GM18526 (cell line): ENCODE measurements around the gene NUAK1.

Experiments
- POLR2A ChIP-seq: IDR thresholded peaks from 3 replicates; pipeline ENCODE4 v1.6.1; 2011; ENCODE audit not compliant: insufficient read length; ENCODE audit errors: extremely low read depth

The NUAK1 gene

DNA sequence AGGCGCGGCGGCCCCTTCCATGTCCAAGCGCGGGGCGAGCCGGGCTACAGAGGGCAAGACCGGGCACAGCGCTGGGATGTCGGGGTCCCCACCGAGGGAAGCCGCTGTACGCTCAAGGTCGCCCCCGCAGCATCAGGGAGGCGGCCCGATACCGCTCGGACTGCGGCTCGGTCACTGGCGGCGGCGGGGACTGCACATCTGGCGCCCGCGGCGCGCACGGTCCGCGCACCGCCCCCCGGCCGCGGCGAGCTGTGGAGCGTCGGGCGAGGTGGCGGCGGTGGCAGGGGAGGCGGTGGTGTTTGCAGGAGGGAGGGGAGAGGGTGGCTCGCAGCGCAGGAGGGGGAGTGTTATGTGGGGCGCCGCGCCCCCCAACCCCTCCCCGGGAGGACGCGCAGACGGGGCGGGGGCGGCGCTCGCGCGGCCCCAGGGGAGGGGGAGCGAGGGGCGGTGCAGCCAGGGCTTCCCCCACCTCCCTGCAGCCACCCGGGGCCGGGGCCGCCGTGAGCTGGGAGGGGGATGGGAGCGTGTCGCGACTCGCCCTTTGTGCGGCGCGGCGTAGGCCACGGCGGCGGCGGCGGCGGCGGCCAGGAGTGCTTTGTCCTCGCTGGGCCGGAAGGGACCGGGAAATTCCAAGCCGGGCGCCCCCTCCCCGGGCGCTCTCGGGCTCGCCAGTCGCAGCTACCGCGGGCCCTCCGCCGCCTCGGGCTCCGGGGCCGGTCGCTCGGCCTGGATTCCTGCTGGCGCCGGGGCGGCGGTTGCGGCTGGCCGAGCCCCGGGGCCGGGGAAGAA is at the start of gene NUAK1:
TSS of gene NUAK1 (minus strand) at position 322 of the 789 bp plus-strand sequence. CDS start at position 21, 301 bp downstream.
- TF ChIP-seq POLR2A = no peak

DNA sequence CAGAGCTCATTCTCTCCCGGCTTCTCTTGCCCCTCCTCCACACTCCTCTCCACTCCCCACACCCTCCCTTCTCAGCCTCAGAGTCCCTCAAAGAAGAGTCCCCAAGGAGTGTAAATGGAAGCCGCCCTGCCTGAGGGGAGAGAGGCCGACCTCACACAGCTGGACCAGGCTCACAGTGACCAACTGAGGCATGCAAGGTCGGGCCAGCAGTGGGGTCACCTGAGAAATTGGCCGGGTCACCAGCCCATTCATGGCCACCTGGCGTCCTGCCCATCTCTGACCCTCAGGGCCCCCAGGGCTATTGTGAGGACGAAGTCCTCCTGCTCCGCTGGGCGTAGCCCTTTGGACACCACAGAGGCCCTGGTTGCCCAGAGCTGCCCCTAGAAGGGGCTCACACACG is 49.5 kb upstream of the NUAK1 start:
- no peak for TF ChIP-seq POLR2A

DNA sequence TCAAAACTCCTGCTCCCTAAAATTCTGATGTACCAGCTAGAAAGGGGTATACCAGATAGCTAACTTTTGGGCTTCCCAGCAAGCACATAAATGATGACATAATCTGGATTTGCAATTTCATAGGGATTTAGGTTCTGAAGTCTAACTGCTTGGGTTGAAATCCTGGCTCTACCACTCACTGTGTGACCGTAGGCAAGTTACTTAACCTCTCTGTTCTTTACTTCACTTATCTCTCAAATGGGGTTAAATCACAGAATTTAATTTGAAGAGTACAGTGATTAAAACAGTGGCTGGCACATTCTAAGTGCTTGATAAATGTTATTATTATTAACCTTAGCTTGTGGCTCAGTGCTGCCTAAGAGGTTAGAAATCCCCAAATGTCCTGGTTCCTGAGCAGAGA is 49.1 kb upstream of the NUAK1 start:
- no peak for TF ChIP-seq POLR2A

DNA sequence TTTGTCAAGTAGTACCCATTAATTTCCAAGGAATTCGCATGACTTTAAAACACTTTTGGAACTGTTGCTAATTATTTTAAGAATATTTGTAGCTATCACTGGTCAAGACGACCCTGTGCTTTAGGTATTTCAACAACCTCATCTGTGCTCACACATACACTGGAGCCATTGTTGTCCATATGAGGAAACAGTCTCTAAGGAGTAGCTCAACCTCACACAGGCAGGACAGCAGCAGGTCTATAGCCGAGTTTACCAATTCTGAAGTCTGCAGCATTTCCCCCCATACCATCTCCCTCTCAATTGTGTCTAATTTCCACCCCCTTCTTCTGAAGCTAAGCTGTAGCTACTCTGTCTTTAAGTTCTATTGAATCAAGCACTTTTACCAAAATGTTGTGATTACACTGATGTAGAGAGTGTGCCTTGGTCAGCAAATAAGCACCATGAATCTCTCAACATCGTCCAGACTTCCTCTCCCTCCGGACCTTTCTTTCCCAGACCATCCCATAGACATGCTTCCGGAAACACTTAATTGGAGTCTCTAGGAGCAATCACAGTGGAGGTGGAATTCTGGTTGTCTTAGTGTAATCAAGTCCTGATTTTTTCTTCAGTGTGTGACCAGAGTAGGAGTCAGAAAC is 48.5 kb upstream of the NUAK1 start:
- no peak for TF ChIP-seq POLR2A

DNA sequence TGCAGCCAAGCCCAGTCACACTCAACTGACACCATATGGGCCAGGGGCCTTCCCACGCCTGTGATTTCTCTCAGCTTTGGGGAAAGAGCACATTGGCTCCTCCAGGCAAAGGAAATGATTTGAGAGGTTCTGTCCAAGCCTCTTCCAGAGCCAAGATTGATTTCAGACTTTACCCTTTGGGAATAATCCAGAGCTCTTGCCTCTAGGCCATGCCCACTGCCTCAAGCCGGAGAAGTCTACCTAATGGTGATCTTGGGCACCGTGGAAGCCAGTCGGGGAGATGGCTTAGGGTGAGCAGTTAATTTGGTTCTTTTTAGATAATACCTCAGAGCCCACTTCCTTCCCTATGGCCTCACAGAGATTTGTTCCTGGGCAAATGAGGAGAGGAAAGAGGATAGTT is 45.0 kb upstream of the NUAK1 start:
- TF ChIP-seq POLR2A = no peak

DNA sequence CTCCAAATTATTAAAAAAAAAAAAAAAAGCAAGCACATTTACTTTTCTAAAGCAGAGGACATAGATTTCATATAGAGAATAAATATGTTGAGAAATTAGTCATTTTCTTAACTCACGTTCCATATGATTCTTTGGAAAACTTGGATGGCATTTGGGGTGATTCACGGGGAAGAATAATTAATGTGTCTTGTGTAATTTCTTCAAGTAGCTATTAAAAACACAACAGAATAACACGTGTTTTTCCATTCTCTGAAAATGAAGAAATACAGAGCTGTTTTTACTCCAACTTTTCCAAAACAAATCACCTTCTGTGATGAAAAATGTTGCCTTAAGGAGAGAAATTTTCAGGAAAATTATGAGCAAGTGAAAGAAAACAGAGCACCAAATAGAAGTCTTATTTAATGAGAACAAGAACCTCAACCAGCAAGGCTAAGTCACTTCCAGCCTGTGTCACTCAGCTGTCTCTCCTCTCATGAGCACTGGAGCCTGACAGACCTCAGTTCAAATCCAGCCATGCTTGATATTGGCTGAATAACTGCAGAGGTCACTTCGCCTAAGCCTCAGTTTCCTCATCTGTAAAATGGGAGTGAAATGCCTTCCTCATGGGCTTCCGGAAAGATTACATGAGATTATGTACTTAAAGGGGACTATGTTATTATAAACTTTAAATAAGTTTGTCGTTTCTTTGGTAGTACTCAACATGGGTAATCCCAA is 42.8 kb upstream of the NUAK1 start:
- no peak for TF ChIP-seq POLR2A

DNA sequence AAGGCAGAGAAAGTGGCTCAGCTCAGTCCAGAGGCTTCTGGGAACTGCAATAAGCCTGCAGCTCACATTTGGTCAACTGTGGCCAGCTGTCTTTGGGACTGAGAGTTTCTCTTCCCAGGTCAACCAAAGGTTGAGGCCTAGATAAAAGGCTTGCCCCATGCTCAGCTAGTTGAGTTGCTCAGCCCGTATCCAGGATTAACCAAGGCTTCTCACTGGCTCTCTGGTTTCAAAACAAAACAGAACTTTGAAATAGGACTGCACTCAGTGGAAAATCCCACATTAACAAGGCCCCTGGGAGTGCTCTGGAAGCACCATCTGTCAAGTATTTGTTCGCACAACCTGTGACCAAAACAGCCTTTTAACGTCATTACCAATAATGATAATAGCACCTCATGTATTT is 40.3 kb upstream of the NUAK1 start:
- TF ChIP-seq POLR2A = no peak

DNA sequence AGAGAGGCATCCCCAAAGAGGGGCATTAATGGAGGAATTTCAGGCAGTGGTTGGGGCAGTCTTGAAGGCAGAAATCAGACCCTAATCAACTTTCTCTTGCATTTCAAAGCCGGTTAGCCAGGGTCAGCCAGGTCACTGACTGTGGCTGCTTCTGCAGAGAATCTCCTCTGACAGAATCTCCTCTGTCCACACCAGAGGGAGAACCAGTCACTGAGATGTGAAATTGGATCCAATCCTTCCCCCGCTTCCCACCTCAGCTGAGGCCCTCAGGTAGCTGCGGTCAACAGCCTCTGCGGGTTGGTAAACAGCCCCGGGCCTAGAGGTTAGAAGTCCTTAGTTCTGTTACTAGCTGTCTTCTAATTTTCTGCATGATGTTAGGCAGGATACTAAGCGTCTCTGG is 39.8 kb upstream of the NUAK1 start:
- TF ChIP-seq POLR2A = no peak

DNA sequence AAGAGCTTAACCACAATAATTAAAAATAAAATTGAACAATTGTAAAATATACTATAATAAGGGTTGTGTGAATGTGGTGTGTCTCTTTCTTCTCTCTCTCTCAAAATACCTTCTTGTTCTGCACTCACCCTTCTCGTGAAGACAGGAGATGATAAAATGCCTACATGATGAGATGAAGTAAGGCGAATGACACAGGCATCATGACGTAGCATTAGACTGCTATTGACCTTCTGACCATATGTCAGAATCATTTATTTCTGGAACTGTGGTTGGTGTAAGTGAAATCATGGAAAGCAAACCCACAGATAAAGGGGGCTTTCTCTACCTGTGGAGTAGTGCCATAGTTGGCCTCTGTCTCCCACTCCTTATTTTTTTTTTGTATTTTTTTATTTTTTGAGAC is 37.8 kb upstream of the NUAK1 start:
- TF ChIP-seq POLR2A = no peak

DNA sequence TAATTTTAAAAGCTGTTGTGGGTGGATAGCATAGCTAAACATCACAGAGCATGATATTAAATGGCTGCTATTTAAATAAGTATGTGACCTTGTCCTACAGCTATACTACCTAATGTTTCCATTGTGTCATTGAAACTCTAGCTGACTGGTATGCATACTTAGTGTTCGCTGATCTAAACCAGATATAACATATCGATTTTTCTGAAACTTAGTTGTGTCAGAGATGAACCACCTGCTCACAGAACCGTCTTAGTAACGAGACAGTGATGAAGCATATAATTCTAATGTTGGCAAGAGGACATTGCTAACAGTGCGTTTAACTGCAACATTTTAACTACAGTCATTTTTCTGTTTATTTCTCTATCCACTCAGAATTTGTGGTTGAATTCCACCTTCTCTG is 36.1 kb upstream of the NUAK1 start:
- no peak for TF ChIP-seq POLR2A

DNA sequence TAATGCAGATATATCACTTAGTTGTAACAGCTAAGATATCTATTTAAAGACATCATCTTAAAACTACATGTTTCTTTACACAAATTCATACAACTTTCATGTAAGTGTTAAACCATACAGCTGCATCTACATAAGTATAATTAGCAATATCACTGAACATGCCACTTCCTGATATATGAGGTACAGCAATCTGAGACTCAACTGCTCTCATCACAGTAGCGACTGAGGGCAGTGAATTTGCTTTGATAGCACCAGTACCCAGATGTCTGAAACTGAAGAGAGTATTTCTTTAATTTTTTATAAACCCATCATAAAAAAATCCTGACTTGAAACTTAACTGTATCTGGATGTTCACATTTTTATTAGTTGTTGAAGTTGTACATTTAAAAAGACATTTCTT is 34.7 kb upstream of the NUAK1 start:
- TF ChIP-seq POLR2A = no peak

DNA sequence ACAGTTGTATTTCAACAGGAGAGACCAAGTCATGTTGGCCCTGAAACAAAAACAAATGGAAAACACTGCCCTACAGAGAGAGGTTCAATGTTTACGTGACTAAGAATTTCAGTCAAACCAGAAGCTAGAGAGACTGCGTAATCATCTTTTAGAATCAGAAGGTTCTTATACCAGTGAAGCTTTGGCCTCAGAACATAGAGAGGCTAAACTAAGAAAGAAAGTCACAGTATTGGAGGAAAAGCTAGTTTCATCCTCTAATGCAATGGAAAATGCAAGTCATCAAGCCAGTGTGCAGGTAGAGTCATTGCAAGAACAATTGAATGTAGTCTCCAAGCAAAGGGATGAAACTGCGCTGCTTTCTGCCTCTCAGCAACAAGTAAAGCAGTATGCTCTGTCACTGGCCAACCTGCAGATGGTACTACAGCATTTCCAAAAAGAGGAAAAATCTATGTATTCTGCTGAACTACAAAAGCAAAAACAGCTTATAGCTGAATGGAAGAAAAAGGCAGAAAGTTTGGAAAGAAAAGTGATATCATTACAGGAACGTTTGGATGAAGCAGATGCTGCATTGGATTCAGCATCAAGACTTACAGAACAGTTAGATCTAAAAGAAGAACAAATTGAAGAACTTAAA is 32.5 kb upstream of the NUAK1 start:
- no peak for TF ChIP-seq POLR2A

DNA sequence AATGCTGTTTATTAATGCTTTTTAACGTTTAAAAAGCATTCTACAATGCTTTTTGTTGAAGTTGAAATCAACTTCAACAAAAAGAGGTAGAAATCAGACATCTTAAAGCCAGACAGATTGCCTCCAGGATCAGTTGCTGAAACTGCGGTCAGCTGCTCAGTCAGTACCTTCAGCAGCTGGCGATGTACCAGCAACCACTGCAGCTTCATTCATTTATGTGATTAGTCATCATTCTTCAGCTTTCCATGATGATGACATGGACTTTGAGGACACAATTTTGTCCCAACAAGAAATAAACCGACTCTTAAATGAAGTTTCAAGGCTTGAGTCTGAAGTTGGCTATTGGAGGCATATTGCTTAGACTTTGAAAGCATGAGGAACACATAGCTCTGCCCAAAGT is 31.5 kb upstream of the NUAK1 start:
- no peak for TF ChIP-seq POLR2A

DNA sequence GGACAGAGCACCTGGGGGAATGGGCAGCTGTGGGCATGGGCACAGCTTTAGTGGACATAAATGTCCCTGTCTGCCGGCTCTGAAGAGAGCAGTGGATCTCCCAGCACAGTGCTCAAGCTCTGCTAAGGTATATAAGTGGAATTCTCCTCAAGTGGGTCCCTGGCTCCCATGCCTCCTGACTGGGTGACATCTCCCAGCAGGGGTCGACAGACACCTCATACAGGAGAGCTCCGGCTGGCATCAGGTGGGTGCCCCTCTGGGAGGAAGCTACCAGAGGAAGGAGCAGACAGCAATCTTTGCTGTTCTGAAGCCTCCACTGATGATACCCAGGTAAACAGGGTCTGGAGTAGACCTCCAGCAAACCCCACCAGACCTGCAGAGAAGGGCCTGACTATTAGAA is 25.0 kb upstream of the NUAK1 start:
- TF ChIP-seq POLR2A = no peak

DNA sequence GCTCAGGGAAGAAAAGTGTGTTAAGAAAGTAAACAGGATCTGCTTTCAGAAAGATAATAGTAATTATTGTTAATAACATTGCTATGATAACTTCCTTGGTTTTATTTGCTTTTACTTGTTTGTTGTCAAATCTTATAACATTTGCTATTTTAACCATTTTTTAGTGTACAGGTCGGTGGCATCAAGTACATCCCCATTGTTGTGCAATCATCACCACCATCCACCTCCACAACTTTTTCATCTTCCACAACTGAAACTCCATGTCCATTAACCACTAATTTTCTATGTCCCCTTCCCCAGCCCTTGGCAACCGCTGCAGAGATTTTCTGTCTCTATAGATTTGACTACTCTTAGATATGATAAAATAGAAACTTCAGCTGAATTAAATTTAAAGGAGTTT is 22.7 kb upstream of the NUAK1 start:
- no peak for TF ChIP-seq POLR2A

DNA sequence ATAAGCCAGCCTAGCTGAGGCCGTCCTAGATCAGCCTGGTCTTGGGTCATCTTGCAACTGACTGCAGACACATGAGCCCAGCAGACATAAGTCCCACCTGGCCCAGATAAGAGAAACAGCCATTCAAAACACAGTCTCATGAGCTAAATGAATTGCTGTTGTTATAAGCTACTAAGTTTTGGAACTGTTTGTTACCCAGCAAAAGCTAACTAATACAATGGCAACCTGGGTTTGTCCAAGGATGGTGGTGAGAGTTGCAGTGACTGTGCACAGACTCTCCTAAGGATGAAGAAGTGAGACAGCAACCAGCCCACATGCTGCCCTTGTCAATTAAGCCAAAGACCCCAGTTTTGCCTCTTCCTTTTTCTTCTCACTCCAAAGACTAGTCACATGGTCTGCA is 22.2 kb upstream of the NUAK1 start:
- no peak for TF ChIP-seq POLR2A

DNA sequence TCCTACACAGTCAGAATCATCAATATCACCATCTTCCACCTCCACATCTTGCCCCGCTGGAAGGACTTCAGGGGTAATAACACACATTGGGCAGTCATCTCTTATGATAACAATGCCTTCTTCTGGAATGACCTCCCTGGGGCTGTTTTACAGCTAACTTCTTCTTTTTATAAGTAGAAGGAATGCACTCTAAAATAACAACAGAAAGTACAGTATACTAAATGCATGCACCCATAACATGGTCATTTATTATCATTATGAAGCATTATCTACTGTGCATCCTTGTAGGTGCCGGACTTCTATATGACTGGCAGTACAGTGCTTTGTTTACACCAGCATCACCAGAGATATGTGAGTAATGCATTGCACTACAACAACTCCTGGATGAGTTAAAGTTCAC is 19.0 kb upstream of the NUAK1 start:
- TF ChIP-seq POLR2A = no peak
